Activated gamma-delta T cell treated with anti-CD3 and anti-CD28 coated beads, Interleukin-2, amount 50 U/mL, for 16 hours (primary cell): ENCODE data around the gene KCNJ15.

Source experiments
- DNase-seq: peaks from one replicate; pipeline ENCODE4 v3.0.0-alpha.2; 2020; ENCODE audit warnings: low read depth

Gene KCNJ15

DNA sequence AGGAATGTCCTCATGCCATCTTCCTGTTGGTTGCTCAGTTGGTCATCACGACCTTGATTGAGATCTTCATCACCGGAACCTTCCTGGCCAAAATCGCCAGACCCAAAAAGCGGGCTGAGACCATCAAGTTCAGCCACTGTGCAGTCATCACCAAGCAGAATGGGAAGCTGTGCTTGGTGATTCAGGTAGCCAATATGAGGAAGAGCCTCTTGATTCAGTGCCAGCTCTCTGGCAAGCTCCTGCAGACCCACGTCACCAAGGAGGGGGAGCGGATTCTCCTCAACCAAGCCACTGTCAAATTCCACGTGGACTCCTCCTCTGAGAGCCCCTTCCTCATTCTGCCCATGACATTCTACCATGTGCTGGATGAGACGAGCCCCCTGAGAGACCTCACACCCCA lies 42.9 kb downstream of the KCNJ15 start:
- DNase-seq = no peak

DNA sequence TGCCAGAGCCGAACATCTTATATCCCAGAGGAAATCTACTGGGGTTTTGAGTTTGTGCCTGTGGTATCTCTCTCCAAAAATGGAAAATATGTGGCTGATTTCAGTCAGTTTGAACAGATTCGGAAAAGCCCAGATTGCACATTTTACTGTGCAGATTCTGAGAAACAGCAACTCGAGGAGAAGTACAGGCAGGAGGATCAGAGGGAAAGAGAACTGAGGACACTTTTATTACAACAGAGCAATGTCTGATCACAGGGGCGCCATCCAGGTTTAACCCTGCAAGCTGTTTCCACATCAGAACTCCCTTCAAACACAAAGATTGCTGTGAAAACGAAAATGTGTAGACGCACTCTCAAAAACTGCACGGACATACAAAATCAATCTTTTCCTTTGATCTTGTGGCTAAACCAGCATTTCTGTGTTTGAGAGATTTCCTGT lies 43.4 kb downstream of the KCNJ15 start:
- DNase-seq = no peak

GRCh38 chr21:38301321-38302214 lies 44.8 kb downstream of the KCNJ15 start:
- DNase-seq = no peak

DNA sequence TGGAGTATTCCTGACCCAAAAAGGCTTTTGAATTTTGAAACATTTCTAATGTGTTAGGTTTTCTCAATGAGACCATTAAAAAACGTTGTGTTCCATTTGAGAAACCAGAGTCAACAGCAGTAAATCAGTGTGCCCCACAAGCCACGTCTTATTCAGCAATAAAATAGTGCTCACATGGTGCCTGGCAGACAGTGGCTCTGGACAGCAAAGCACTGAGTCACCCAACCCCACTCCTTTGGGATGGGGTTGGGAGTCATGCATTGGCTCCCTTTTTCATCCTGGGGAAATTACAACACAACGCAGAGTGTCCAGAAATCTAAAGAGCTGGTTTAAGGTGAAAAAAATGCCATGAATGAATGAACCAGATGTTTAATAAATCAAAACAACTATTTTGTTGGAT lies 46.5 kb downstream of the KCNJ15 start:
- no peak for DNase-seq

DNA sequence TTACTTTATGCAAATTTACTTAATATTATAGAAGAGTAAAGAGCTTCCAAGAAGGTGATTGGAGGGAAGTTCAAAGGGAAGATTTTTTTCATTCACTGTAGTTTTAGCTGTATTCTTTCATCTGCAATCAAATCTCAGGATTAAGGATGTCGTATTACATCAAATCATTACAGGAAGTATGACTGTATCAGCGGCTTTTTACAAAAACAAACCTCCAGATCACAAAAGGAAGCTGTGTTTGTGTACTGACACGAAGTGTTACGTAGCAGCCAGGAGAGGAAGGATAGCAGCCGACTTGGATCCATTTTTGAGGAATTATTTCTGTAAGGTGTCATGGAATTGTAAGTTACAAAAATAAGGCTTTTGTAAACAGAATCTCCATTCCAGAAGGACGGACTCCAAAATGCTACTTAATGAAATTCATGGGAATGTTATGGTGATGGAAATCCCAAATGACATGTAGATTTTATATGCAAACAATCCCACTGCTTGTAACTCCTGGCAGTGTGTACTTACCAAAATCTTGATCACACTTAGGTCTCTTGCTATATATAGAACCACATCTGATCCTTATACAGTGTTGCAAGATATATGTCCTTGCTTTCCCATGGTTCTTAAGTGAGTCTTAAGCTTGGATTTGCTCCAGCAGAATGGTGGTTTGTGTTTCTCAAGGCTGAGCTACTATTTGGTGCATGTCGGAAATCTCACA lies 49.8 kb downstream of the KCNJ15 start:
- no peak for DNase-seq

DNA sequence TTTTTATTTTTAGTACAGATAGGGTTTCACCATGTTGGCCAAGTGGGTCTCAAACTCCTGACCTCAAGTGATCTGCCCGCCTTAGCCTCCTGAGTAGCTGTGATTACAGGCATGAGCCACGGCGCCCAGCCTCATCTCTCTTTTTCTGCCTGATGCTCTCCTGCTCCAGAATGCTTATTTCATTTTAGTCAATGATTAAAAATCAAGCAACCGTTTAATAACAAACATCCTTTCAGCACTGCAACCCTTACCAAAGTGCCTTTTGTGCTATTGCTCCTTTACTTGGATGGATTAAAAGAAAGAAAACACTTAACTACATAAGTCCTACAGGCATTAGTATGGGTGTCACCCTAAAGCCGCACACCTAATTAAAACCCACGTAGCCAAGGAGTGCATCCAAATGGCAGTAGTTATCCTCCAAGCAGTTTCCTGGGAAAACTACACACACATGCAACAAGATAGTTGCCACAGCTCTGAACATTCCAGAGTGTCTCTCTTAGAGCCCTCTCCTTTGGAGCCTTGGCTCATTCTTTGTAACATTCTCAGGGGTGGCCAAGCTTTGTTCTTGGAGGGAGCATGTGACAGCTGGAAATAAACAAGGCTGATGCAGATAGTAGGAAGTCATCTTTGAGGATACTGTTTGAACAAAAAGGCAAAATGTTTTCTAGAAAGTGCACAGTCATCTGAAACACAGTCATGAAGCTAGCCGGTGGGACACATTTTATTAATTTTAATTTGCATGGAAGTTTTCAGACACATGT lies 51.2 kb downstream of the KCNJ15 start:
- DNase-seq = no peak

DNA sequence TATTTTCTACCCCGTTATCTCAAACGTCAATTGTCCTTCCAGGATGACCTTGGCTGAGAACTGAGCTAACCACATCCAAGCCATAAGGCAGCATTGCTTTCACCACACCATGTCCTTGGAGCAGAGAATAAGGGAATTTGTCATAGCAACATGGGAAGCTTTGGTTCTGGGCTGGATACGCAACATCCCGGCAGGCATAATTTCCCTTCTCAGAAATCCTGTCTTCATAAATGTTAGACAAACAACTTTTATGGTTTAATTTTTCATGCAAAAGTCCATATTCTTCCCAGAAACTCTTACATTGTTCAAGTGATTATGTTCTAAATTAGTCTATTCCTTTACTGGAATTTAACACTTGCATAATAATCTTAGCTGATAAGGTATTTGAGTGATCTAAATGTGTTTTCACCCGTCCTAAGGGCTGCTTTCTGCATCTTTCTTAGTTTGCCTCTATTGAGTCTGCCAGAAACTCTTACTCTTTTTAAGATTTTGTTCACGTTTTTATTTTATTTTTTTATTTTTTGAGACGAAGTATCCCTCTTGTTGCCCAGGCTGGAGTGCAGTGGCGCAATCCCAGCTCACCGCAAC lies 51.8 kb downstream of the KCNJ15 start:
- DNase-seq = no peak

DNA sequence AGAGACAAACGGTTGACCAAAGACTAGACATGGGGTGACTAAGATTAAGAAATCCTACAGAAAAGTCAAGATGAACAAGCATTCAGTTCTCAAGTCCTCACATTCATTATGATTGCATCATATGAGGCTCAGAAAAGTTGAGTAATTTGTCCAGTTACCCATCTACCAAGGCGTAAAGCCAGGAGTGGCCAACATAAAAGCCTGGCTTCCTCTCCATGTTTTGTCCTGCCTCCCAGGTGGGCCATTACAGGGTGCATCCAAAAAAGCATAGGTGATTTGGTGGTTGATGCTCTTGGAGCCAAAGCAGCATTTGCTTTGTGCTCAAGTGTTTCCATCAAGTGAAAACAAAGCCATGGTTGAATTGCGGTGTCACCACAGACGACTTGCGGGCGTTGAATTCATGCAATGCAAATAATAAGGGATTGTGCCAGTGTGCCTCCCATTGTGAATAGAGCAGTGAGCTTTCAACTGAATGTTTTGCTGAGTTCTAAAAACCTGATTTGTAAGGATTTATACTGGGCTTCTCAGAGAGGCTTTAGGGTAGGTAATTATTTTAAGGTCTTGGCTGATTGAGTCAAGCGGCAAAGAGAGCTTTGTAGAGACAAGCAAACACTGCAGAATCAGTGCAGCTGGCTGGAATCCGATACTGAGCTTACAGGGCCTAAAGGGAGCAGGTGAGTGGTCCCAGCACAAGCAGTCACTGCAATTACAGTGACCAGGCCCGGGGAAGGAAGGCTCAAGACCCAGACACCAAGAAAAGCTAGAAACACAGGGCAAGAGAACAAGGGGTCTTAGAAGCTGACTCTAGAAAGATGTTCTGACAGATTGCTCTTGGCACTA lies 54.1 kb downstream of the KCNJ15 start:
- no peak for DNase-seq

GRCh38 chr21:38311765-38312164 lies 55.0 kb downstream of the KCNJ15 start:
- DNase-seq = no peak

GRCh38 chr21:38312822-38313221 lies 56.0 kb downstream of the KCNJ15 start:
- no peak for DNase-seq

DNA sequence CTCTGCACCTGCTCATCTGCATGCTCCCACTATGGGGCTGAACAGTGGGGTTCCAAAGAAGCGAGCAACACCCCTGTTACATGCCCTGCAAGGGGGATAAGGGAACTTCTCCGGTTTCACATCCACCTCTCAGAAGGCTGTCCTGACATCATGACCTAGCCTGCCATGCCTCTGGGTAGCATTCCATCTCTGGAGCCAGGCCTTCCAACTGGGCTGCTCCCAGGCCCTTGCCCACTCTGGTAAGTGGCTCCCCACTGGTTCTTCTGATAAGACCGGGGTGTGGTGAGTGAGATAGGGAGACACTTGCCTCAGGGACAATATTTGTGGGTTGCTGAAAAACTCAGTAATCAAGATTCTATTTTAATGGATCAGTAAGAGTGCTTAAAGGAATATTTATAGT lies 57.8 kb downstream of the KCNJ15 start:
- DNase-seq = no peak

DNA sequence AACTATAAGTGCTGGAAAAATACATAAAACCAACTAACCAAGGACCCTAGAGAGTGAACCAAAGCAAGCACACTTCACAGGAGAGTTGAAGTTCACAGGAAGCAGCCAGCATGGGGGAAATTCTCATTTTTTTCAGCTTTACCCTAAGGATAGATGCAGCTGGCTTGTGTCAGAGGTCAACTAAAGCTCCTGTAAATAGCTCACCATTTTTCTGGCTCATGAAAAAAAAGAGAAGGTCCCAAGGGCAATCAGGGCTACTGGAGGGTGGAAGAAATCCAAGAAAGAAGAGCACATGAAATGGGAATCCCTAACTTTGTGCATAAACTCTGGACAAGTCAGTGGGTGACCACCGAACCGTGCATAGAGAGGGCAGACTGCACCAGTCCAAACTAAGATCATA lies 58.3 kb downstream of the KCNJ15 start:
- no peak for DNase-seq

DNA sequence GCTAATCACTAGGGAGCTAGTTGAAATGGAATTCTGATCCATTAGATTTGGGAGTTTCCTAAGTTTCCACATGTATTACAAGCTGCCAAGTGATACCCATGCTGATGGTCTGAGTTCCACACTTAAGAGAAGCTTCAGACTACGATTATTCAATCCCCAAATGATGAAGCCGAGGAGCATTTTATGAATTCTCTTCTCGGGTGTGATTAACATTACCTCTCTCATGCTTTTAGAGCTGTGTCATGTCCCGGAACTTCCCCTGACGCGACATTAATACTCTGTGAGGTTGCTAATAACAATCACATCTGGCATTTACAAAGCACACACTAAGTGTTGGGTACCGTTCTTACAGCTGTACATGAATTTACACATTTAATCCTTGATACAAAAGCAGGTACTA lies 63.0 kb downstream of the KCNJ15 start:
- DNase-seq = no peak

DNA sequence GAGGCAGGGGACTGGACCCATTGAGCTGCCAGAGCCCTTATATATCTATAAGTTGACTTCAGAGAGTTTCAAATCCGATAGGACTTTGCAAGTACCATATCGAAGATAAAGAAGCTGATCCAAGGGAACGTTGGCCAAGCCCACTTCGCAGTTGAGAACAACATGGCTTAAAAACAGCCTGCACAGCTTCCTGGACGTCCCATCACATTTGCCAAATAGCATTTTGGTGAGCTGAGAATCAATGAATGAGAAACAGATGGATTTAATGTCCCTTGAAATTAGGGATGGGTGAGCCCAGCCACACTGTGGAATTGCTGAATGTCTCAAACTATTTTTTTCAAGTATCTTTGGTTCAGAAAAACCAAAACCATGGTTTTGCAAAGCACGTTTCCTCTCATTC lies 64.8 kb downstream of the KCNJ15 start:
- DNase-seq = no peak

- DNase-seq = no peak
Measured at GRCh38 chr21:38322311-38322950, 65.6 kb downstream of the KCNJ15 start.

GRCh38 chr21:38323721-38324531 lies 67.1 kb downstream of the KCNJ15 start:
- DNase-seq = no peak

GRCh38 chr21:38325216-38325615 lies 68.4 kb downstream of the KCNJ15 start:
- no peak for DNase-seq

DNA sequence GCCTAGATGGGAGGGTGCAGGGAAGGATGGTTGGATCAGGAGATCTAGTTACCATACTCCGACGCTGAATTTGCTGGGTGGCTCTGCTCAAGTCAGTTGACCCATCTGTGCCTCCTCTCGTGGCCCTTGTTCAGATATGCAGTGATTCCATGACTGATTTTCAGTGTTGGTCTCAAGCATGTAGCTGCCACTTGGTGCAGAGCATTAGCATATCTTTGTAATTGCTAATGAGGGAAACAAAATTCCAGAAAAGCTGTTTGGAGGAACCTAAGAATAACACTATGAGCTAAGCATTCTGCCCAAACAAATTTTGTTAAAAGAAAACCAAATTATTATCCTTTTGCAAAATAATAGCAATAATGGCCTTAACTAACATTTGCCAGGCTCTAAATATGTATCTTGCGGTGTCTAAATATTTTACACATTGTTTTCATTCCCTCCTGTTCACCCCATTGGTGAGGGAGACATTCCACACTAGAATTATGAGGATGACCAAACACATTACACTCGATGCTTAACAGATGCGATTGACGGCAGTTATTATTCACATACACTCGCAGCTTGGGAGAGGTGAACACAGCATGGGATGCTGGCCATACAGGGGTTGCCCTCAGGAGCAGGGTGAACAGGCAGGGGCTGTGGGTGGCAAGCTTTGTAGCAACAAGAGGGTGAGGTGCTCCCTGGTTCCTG lies 69.1 kb downstream of the KCNJ15 start:
- no peak for DNase-seq

DNA sequence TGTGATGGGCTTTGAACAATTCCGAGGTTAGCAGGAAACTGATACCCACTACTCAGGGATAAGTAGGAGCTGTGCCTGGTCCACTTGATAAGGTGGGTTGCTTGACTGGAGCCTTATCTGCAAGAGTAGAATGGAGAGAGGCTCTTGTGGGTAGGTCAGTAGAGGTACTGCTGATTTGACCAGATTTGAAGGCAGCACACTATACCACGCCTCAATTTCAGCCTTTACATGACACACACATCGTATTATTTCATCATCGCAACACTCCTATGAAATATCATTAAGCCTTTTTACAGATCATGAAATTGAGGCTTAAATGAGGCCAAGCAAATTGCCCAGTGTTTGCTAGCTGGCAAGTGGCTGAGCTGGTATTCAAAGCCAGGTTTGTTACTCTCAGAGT lies 69.6 kb downstream of the KCNJ15 start:
- no peak for DNase-seq
